ENCODE results near the gene TNIK.

Gene TNIK

GRCh38 chr3:171193693-171194092 lies 266.5 kb downstream of the TNIK start:
- no peak overlapping the region for H3K4me3 ChIP-seq (ENCODE audit: low read depth, low read length)
- DNase-seq (ENCODE audit: low read depth) = no peak
- TF ChIP-seq CTCF (IDR thresholded peaks at IDR 0.05; ENCODE audit: low read depth, low read length) (no peak), POLR2A (IDR thresholded peaks at IDR 0.05; ENCODE audit: extremely low read depth, insufficient read length) (no peak), MYC (IDR thresholded peaks at IDR 0.05; ENCODE audit: low read depth, low read length) (no peak), MAX (IDR thresholded peaks at IDR 0.05; ENCODE audit: low read depth, low read length) (no peak)

GRCh38 chr3:171192176-171192854 lies 267.9 kb downstream of the TNIK start:
- TF ChIP-seq POLR2A (IDR thresholded peaks at IDR 0.05; ENCODE audit: extremely low read depth, insufficient read length) = no peak
- TF ChIP-seq MYC (IDR thresholded peaks at IDR 0.05; ENCODE audit: low read depth, low read length) = no peak
- no peak for TF ChIP-seq MAX (IDR thresholded peaks at IDR 0.05; ENCODE audit: low read depth, low read length)
- no peak for TF ChIP-seq CTCF (IDR thresholded peaks at IDR 0.05; ENCODE audit: low read depth, low read length)
- no peak for DNase-seq (ENCODE audit: low read depth)
- H3K4me3 ChIP-seq (ENCODE audit: low read depth, low read length) = no peak overlapping the region

- no peak for TF ChIP-seq MYC (IDR thresholded peaks at IDR 0.05; ENCODE audit: low read depth, low read length)
- no peak for TF ChIP-seq POLR2A (IDR thresholded peaks at IDR 0.05; ENCODE audit: extremely low read depth, insufficient read length)
- no peak for TF ChIP-seq MAX (IDR thresholded peaks at IDR 0.05; ENCODE audit: low read depth, low read length)
- DNase-seq (ENCODE audit: low read depth) = no peak
- no peak overlapping the region for H3K4me3 ChIP-seq (ENCODE audit: low read depth, low read length)
Observed at GRCh38 chr3:171190668-171191067, 269.5 kb downstream of the TNIK start.

- TF ChIP-seq MAX (IDR thresholded peaks at IDR 0.05; ENCODE audit: low read depth, low read length) (no peak), POLR2A (IDR thresholded peaks at IDR 0.05; ENCODE audit: extremely low read depth, insufficient read length) (no peak), MYC (IDR thresholded peaks at IDR 0.05; ENCODE audit: low read depth, low read length) (no peak), CTCF (IDR thresholded peaks at IDR 0.05; ENCODE audit: low read depth, low read length) (no peak)
- H3K4me3 ChIP-seq (ENCODE audit: low read depth, low read length) = no peak overlapping the region
- no peak for DNase-seq (ENCODE audit: low read depth)
Observed at GRCh38 chr3:171189394-171190080, 270.7 kb downstream of the TNIK start.

- DNase-seq (ENCODE audit: low read depth) = peak; percentile 66
- TF ChIP-seq MYC (IDR thresholded peaks at IDR 0.05; ENCODE audit: low read depth, low read length) (no peak), MAX (IDR thresholded peaks at IDR 0.05; ENCODE audit: low read depth, low read length) (no peak), POLR2A (IDR thresholded peaks at IDR 0.05; ENCODE audit: extremely low read depth, insufficient read length) (no peak), CTCF (IDR thresholded peaks at IDR 0.05; ENCODE audit: low read depth, low read length) (peak; percentile 67)
- H3K4me3 ChIP-seq (ENCODE audit: low read depth, low read length) = no peak overlapping the region
Observed at GRCh38 chr3:171187706-171188290, 272.4 kb downstream of the TNIK start.

Data from NB4 (cell line).